HG02970 (cell line): ENCODE measurements around the gene SH3PXD2A.
"Not testable (repeated sequence)": the region's sequence is repeated elsewhere in the genome, so short reads cannot be mapped to it uniquely, and the experiment has no call there.

Experiments
- ATAC-seq: cut with Tn5 transposase; IDR thresholded peaks from one replicate; pipeline ENCODE4 v1.9.1; 2021; ENCODE audit warnings: mild to moderate bottlenecking, moderate library complexity, moderate number of reproducible peaks; ENCODE audit not compliant: unreplicated experiment, low FRiP score

Gene SH3PXD2A

GRCh38 chr10:103677486-103678177 is 177.7 kb downstream of the SH3PXD2A start:
- ATAC-seq, result no peak

DNA sequence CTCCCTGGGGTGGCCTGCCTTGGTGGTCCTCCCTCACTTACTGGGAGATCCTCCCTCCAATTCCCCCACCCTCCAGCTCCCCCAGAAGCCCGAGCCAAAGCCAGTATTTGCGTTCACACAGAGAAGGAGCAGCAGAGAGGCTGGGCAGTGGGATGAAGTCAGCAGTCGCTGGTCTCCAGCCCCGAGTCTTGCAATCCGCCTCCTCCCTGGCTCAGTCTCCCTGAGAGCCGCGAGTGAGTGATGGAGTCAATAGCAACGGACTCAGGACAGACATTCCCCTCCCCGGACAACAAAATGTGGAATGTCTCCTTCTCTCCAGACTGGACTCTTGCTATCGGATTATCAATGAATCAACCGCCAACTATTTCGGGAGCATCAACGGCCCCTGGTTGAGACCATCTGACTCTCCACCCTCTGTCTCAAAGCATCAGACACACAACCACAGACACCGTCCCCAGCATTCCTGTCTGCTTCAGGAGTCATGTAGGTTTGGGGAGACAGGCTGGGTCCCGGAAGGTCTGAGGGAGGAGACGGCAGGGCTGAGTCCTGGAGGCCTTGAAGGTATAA is 178.4 kb downstream of the SH3PXD2A start:
- no peak for ATAC-seq

DNA sequence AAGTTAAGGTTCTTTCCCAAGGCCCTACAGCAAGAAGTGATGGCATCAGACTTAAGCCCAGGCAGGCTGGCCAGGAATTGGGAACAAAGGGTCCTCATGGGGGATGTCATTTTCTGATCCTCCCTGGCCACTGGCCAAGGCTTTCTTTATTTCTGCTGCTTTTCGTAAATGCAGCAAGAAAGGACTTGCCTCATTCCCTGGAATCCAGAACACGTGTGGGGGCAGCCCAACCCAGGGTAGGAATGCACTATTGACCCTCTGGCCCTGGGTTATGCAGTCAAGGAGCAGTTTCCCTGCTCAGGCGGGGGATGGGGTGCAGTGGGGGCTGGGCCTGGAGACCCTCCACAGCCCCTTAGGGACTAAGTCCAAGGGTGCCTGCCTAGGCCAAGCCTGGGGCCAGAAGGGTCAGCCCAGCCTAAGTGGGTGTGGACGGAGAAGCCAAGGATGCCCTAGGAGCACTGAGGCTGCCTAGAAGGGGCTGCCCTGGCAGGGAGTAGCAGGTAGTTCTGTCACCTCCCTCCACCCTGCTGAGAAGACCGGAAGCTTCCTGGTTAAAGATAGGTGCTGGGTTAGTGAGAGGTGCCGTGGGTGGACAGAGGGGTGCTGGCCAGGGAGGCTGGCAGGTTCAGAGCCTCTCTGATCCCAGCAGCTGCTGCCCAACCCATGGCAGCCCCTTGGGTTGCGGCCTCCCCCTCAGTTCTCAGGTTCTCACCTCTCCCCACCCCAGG is 179.2 kb downstream of the SH3PXD2A start:
- ATAC-seq, result no peak

DNA sequence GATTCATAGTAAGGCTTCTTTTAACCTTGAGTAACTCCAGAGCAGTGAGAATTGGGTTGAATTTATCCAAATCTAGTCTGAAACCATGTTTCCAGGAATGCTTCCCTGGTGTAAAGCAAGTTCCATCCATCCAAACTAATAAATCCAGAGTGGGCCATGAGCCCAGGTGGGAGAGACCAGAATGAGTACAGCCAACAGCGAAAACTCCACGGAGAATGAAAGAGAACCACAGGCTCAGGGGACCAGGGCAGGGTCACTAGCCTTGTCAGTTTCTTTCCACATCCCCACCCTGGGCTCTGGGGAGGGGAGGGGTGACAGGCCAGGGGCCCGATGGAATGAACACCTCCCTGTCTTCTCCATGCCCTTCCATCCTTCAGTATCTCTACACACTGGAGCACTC is 181.8 kb downstream of the SH3PXD2A start:
- ATAC-seq, result no peak

DNA sequence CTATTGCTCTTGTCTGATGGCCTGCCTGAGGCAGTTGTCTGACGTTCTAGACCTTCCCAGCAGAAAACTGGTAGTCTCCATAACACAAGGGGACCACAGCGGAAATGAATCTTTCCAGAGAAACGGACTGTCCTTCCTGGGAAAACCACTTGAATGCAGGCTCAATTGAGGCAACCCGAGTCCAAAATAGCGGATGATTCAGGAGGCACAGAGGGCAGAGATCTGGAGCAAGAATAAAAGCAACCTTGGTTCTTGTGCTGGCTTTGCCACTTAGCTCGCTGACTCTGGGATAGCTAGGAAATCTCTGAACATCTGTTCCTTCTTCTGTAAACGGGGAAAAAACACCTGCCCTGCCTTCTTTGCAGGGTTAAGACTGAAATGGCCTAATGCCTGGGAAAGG is 183.0 kb downstream of the SH3PXD2A start:
- ATAC-seq, result no peak

DNA sequence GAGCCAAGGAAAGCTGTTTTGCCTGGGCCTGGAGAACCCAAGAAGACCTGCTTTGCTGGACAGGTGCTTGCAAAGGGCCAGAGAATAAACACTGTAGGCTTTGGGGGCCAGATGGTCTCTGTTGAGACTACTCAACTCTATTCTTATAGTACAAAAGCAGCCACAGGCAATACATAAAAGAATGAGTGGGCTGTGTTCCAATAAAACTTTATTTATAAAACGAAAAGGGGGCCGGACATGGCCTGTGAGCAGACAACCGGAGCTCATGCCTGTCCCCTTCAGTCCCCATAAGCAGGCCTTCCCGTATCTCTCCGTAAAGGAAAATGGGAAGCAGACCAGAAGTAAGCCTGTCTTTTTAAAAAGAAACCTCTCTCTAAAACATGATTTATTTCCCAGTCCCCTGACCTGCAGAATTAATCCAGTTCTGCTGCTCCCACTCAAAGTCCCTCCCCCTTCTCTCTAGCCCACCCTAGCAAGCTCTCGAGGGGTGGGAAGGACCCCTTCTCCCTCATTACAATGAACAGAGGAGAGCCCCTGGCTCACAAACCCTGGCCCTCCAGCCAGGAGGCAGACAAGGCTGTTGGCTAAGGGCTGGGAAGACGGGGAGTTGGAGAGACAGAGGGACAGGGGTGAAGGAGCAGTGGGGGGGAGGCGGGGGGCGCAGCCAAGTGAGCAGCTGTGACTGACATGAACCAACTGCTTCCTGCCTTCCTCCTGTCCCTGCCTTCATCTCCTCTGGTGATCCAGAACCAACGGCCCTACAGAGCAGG is 184.1 kb downstream of the SH3PXD2A start:
- ATAC-seq, result no peak

DNA sequence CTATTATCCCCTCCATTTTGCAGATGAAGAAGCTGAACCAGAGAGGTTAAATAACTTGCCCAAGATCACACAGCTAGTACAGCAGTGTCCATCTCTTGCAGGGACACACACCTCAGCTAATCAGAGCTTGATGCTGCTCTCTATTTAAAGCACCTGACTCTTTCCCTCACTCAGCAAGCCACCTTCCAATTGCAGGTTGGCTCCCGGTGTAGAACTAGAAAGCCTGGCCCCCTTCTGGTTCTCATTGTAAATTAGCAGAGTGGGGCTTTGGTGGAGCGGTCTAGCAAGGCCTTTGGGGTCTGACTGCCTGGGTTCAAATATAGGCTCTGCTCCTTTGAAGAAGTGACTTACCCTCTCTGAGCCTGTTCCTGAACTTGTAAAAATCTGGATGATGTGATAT is 185.4 kb downstream of the SH3PXD2A start:
- ATAC-seq, result no peak

DNA sequence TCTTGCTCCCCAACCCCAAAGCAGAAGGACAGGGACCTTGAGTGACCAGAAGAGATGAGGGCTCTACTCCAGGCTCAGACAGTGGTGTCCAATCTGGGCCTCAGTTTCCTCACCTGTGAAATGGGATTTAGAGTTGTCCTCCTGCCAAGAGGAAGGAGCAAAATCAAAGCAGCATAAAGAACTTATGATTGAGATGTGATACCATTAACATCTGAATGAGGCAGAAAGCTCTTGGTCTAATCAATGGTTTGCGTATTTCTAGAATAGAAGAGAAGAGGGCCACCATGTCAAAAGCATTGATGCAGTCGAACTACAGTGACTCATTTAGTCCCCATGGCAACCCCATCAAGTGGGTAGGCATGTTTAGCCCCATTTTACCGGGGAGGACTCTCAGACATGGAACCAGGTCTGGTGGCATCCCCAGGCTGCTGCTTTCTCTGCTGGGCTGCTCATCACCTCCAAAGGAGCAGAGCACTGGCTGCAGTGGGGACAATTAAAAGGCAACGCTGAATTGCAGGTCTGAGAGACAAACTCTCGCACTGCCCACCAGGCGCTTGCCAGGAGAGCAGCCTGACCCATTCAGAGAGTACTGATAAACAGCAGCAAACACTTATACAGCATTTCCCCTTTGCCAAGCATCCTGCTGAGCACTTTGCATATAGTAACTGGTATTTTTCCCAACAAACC is 186.0 kb downstream of the SH3PXD2A start:
- no peak for ATAC-seq

- ATAC-seq, result no peak
These were observed 186.8 kb downstream of the SH3PXD2A start for GRCh38 chr10:103668351-103669242.

- ATAC-seq, result no peak
These were observed 188.0 kb downstream of the SH3PXD2A start for GRCh38 chr10:103667356-103667755.

- ATAC-seq, result no peak
These were observed 188.6 kb downstream of the SH3PXD2A start for GRCh38 chr10:103666762-103667150.

DNA sequence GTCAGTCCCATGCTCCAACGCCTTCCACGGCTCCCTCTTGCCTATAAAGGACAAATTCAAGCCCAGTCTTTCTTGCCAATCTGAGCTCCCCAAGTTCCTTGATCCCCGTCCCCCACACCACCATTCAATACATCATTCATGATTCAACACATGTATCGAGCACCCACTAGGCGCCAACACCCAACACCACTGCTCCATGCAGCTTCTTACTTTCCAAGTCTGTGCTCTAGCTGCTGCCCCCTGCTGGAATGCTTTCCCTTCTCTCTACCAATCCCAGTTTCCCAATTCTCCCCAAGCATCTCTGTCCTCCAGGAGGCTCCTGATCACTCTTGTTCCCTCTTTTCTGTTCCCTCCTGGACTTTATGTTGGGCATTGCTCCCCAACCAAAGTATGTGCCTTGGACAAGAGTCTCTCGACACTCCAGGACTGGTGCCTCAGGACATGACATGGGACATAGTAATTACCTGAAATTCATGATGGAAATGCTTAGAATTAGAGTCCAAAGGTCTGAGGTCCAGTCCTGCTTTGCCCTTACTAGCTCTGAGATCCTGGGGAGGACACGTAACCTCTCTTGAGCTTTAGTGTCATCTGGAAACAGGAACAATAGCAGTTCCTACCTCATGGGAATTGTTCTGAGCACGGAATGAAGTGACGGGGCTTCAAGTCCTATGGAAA is 189.2 kb downstream of the SH3PXD2A start:
- ATAC-seq, result no peak

GRCh38 chr10:103665162-103665889 is 190.1 kb downstream of the SH3PXD2A start:
- no peak for ATAC-seq

DNA sequence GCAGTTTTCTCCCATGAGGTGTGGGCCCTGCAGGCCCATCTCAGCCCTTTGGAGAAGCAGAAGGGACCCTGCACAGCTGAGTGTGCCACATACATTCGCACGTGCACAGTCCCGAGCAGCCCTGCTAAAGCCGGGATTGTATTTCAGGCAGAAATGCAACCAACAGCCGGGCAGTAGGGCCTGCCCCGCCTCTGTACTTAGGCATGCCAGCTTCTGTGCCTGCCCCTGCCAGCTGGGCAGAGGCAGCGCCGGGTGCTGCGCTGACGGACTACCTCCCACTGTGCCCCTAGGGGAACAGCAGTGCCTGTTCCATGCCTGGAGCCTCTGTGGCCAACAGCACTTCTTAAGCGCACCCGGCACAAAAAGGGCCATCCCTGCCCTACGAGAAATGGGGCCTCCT is 191.6 kb downstream of the SH3PXD2A start:
- ATAC-seq, result no peak

DNA sequence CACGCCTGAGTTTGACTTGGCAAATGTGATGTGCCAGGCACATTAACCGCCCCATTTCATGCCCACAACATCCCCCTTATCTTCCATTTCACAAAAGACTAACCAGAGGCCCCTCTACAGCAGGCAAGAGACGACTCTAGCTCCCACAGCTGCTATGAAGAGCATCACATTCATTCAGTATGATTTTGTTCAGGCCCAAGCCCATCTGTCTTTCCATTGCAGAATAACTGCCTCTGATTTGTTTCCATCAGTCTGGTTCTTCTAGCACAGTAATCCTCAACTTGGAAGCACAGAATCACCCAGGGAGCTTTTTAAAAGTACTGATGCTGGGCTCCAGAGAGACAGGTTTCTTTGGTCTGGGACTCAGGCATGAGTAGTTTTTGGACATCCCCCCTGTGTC is 192.1 kb downstream of the SH3PXD2A start:
- no peak for ATAC-seq

DNA sequence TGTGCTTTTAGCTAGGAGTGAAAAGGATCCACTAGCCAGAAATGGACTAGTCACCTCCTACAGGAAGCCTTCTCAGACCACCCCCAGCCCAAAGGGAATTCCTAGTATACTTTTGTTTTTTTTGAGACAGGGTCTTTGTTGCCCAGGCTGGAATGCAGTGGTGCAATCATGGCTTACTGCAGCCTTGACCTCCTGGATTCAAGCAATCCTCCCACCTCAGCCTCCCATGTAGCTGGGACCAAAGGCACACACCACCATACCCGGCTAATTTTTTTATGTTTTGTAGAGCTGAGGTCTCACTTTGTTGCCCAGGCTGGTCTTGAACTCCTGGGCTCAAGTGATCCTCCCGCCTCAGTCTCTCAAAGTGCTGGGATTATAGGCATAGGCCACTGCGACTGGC is 192.7 kb downstream of the SH3PXD2A start:
- not testable (repeated sequence) for ATAC-seq

GRCh38 chr10:103661198-103661950 is 194.0 kb downstream of the SH3PXD2A start:
- no peak for ATAC-seq
